NB4 (cell line): ENCODE data around the gene TSPAN15.
A peak's percentile ranks its signal among the peaks of the same experiment; 100 is the strongest.

ENCODE experiments used
- DNase-seq: peaks from one replicate; pipeline ENCODE4 v3.0.0; 2010; ENCODE audit warnings: low read depth
- H3K4me3 ChIP-seq: one replicate; pipeline ENCODE4 v1.5.1; 2011; ENCODE audit warnings: mild to moderate bottlenecking, low read depth, low read length, moderate library complexity
- CTCF ChIP-seq: IDR thresholded peaks from one replicate; pipeline ENCODE4 v1.5.1; 2012; ENCODE audit warnings: low read depth, low read length
- MAX ChIP-seq: IDR thresholded peaks from 2 replicates; pipeline ENCODE4 v1.6.1; 2011; ENCODE audit warnings: low read depth, low read length
- MYC ChIP-seq: IDR thresholded peaks from 2 replicates; pipeline ENCODE4 v1.6.1; 2011; ENCODE audit warnings: low read depth, low read length
- POLR2A ChIP-seq: IDR thresholded peaks from 2 replicates; pipeline ENCODE4 v1.6.1; 2011; ENCODE audit warnings: mild to moderate bottlenecking; ENCODE audit not compliant: insufficient read length; ENCODE audit errors: extremely low read depth

Gene TSPAN15

GRCh38 chr10:69464801-69465401, 13.6 kb downstream of the TSPAN15 start:
- peak; percentile 25 for DNase-seq
- no peak overlapping the region for H3K4me3 ChIP-seq
- TF ChIP-seq POLR2A (no peak), CTCF (no peak), MAX (no peak), MYC (no peak)

- TF ChIP-seq POLR2A (no peak), CTCF (no peak), MAX (no peak), MYC (no peak)
- no peak overlapping the region for H3K4me3 ChIP-seq
- DNase-seq, result no peak
Measured at GRCh38 chr10:69465457-69466157, 14.3 kb downstream of the TSPAN15 start.

GRCh38 chr10:69466158-69466490, 14.9 kb downstream of the TSPAN15 start:
- no peak for DNase-seq
- H3K4me3 ChIP-seq, result no peak overlapping the region
- no peak for TF ChIP-seq CTCF
- TF ChIP-seq MAX, result no peak
- no peak for TF ChIP-seq POLR2A
- TF ChIP-seq MYC, result no peak

- no peak overlapping the region for H3K4me3 ChIP-seq
- DNase-seq, result no peak
- no peak for TF ChIP-seq MAX
- no peak for TF ChIP-seq MYC
- no peak for TF ChIP-seq CTCF
- no peak for TF ChIP-seq POLR2A
Measured at GRCh38 chr10:69466689-69467088, 15.4 kb downstream of the TSPAN15 start.

- no peak for TF ChIP-seq MAX
- TF ChIP-seq POLR2A, result no peak
- no peak for TF ChIP-seq CTCF
- no peak for TF ChIP-seq MYC
- DNase-seq, result no peak
- H3K4me3 ChIP-seq, result no peak overlapping the region
Measured at GRCh38 chr10:69467928-69468750, 16.9 kb downstream of the TSPAN15 start.
